NCI-H345 treated with DMSO at 0.1 percent for 48 hours (cell line): Measurements from ENCODE around the gene UTS2.

ENCODE experiments used
- DNase-seq: peaks from one replicate; lab custom pipeline; 2025; ENCODE audit not compliant: unreplicated experiment; lab: John Stamatoyannopoulos, UW

Gene UTS2

DNA sequence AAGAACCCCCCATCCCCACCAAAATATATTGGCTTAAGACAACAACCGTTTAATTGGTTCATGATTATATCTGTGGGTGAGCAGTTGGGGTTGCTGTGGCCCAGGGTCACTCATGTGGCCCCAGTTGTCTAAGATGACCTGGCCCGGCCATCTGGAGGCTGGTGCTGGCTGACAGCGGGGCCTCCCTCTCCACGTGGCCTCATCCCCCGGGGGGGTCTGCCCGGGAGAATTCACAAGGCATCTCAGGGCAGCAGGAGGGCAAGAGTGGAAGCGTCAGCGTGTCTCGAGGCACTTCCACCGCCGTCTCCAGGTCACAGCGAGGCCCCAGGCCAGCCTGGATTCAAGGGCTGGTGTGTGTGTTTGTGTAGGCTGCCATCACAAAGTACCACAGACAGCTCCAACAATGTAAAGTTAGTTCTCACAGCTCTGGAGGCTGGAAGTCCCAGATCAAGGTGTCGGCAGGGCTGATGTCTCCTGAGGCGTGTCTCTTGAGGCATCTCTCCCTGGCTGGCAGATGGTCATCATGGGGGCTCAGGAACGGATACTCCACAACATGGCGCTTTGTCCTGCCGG, 11.0 kb upstream of the UTS2 start:
- DNase-seq, result no peak

DNA sequence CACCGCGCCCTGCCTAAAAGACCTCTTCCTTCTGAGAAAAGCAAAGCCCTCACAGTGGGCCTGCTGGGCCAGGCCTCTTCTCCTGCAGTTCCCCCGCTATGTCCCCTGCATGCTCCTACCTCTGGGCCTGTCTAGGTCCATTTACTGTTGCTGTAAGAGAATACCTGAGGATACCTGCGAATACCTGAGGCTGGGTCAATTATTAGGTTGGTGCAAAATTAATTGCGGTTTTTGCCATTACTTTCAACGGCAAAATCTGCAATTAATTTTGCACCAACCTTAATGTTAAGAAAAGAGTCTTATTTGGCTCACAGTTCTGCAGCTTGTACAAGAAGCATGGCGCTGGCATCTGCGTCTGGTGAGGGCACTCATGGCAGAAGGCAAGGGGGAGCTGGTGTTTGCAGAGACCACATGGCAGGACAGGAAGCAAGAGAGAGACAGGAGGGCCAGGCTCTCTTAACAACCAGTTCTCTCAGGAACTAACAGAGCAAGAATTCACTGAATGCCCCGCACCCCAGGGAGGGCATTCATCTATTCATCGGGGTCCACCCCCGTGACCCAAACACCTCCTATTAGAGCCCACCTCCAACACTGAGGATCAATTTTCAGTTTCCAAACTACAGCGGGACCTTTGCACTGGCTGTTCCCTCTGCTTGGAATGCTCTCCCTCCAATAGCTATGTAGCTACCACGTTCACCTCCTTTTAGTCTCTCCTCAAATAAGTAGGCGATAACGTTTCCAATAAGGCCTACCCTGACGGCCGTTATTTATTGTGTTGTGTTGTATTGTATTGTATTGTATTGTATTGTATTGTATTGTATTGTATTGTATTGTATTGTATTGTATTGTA, 9.6 kb upstream of the UTS2 start:
- no peak for DNase-seq

DNA sequence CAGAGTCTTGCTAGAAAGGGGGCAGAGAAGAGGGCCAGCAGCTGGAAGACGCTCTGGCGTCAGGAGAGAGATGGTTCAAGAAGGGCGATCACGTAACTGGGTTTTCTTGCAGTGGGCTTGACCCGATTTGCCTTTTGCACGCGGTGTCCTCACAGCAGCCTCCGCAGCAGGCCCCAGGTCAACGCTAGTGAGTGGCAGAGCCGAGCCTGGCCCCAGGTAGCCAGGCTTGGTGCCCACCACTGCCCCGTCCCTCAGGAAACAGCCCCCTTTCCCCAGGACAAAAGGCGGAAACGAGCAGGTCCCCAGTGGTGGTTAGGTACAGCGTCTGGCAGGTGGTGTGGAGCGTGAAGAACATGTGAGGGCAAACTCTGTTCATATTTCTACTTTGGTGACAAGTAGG, 8.6 kb upstream of the UTS2 start:
- DNase-seq, result no peak

DNA sequence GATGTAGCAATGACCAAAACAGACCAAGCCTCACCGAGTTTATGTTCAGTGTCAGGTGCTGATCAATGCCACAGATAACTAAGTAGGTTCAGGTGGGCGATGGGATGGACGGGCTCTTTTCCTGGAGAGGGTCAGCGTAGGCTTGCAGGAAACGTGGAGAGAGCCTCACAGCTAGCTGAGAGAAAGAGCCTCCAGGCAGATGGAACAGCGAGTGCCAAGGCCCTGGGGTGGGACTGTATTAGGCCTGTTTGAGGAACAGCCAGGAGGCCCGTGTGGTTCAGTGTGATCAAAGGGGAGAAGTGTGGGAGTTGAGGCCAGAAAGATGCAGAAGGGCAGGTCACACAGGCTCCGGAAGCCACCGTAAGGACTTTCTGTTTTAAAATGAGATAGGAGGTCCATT, 7.3 kb upstream of the UTS2 start:
- no peak for DNase-seq

DNA sequence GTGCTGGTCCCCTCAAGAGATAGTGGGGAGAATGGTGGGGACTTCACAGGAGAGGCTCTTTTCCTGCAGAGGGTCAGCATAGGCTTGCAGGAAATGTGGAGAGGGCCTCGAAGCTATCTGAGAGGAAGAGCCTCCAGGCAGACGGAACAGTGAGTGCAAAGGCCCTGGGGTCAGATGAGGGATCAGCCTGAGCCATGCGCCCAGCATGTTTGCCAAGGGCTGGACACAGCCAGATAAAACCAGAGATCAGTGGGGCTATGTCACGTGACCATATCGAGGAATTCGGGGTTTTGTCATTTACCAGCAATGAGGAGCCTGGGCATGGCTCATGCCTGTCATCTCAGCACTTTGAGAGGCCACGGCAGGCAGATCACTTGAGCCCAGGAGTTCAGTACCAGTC, 6.5 kb upstream of the UTS2 start:
- no peak for DNase-seq

DNA sequence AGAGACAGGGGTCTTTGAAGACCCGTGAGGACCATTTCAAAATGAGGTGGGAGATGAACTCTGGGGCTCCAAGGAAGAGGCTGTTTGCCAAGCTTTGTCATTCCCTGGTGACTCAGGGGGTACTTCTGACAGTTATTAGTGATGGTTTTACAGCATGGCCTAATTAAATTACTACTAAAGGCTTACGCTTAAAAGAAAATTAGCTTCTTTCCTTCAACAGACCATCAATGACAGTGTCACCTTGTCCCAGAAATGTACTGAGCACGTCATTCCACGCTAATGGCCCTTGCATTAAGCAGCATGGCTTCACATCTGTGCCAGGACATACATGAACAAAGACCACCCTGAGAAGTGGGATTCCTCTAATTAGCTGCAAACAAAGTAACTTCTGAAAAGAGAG, 5.1 kb upstream of the UTS2 start:
- DNase-seq, result no peak

DNA sequence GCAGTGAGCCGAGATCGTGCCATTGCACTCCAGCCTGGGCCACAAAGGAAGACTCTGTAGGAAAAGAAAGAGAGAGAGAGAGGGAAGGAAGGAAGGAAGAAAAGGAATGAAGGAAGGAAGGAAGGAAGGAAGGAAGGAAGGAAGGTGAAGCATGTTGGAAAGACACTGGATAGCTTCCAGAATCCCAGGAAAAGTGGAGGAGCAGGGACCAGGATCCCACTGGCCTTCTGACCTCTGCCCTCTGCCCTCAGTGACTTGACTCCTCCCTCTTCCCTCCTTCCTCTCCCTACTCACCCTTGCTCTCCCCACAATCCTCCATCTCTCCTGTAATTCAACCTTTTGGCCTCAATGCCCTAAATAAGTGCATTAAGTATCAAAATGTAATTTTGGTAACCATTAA, 4.1 kb upstream of the UTS2 start:
- no peak for DNase-seq

DNA sequence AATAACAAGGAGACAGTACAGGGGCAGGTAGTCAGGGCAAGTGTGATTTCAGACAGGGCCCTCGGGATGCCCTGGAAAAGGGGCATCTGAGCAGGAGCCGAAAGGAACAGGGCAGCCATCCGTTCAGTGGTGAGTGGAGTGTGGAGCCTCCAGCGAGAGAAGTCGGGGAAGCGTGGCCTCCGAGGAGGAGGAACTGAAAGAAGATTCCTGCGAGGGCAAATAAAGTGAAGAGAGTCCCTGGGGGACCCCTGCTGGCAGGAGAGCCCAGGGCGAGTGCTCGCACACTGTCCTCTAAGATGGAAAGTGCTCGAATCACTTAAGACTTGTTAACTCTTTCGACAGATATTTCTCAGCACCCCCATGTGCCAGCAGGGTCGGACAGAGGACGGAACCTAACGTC, 3.5 kb upstream of the UTS2 start:
- DNase-seq, result no peak

DNA sequence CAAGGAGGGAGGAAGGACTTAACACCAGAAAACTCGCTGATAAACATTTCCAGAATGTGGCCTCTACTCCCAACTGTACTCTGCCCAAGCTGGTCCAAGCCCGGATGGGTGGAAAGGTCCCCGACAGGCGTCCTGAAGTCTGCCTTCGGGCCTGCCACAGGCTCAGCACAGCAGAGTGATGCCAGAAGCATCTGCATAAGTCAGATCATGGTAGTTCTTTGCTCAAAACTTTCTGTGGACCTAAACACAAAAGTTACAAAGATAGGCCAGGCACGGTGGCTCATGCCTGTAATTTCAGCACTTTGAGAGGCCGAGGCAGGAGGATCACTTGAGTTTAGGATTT, 790 bp upstream of the UTS2 start:
- DNase-seq, result no peak

DNA sequence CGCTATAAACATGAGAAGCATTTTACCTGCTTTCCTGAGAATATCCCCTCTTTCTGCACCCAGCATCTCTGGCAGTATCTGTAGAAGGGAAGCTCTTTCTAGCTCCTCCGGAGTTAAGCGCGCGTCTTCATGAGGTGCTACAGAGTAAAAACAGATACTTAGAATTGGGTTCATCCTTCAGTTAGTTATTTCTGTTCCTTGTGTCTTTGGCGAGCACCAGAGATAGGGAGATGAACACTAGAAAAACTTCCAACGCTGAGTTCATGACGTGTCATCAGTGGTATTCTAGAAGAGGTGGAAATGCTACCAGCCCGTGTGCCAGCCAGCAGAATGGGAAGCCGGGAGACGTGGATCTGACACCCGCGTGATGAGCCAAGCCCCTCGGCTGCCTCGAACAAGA, 2.1 kb downstream of the UTS2 start:
- no peak for DNase-seq

DNA sequence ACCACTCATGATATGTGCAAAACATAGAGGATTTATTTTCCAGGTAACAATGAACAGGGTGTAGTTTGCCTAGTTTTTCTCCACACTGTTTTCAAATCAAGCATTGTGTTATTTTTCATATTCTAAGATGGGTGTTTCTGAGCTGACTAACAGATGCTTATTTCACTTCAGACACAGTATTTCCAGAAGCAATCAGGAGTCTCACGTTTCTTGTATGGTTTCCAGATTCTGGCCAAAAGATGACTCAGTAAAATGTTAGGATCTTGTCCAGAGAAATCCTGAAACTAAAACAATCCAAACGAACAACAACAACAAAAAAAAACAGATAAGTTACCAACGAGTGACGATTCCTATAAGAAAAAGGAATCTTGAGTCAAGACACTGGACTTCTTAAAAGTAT, 5.3 kb downstream of the UTS2 start:
- no peak for DNase-seq

DNA sequence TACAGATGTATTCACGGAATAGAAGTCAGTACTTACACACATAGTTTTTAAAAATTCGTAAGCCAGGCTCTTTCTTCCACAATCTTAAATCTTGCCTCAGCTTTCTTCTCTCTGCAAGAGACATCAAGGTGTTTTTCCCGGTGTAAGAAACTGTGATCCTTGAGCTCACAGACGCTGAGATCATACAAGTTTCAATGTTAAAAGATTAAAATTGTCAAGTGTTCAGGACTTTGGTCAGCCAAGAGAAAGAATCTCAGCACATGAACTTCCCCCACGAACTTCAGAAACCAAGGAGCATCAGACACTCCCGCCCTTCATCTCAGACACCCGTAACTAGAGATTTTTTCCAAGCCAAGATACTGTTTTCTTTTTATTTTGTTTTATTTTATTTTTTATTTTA, 6.2 kb downstream of the UTS2 start:
- DNase-seq, result no peak

DNA sequence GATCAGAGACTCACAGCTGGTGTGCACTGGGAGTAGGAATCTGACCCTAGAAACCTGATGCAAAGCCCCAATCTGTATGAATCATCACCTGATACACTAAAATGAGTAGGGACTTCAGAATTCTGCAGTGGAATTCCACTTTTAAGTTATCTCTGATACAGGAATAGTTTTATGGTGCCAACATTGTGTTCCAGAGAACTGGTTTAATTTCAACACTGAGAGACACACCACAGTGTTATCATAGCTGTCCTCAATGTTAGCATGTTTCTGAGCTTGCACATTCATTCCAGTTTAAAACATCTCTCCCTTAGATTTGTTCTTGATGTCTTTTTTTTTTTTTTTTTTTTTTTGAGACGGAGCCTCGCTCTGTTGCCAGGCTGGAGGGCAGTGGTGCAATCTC, 7.1 kb downstream of the UTS2 start:
- DNase-seq, result no peak

DNA sequence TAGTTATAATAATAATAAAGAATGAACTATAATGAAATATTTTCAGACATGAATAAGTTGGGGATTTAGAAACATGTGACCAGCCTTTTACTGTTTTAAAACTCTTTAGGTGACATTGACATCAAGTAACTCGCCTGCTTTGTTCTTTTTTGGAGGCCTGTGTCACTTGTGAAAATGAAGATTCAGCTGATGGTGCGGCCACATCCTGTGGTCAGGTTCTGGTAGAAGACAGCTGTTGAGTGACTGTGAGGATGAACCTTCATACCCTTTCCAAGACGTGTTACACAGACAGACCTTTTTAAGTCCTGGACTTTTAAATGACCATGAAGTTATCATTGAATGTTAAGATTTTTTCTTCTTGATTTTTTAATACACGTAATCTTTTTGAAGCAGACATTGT, 10.3 kb downstream of the UTS2 start:
- no peak for DNase-seq

DNA sequence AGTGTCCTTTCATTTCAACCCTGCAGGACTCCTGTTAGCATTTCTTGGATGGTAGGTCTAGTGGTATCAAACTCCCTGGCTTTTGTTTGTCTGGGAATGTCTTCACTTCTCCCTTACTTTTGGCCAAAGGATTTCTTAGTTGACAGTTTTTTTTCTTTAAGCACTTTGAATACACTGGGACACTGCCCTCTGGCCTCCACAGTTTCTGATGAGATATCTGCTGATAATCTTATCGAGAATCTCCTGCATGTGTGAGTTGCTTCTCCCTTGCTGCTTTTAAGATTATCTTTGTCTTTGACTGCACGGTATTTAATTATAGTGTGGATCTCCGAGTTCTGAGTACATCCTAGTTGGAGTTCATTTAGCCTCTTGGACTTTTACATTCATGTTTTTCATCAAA, 13.3 kb downstream of the UTS2 start:
- DNase-seq, result no peak

DNA sequence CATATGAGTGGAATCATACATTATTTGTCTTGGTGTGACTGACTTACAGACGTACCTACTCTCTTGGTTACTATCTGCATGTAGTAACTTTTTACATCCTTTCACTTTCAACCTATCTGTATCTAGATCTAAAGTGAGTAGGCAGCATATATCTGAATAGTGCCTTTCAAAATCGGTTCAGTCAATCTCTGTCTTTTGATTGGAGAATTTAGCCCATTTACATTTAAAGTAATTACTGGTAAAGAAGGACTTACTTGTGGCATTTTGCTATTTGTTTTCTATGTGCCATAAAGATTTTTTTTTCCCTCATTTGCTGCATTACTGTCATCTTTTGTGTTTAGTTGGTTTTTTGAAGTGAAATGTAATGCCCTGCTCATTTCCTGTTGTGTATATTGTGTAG, 14.2 kb downstream of the UTS2 start:
- DNase-seq, result no peak

DNA sequence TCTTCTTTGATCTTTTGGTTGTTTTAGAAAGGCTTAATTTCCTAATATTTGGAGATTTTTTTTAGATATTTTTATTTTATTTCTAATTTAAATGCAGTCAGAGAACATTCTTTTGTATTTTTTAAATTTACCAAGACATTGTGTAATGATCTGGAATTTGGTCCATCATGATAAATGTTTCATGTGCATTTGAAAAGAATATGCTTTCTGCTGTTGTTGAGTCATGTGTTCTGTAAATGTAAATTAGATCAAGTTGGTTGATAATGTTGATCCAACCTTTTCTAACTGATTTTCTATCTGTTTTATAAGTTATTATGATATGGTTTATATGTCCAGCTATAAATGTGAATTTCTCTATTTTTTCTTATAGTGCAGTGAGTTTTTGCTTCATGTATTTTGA, 19.8 kb downstream of the UTS2 start:
- DNase-seq, result no peak

DNA sequence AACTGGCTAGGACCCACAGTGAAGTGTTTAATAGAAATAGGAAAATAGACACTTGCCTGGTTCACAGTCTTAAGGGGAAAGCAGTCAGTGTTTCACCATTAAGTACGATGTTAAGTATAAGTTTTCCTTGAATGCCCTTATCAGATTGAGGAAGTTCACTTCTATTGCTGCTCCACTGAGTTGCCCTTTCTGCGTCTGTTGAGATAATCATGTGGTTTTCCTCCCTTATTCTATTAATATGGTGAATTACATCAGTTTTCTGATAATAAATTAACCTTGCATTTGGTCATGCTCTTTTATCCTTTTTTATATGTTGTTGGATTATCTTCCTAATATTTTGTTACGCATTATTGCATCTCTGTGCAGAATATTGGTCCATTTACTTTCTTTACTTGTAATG, 21.4 kb downstream of the UTS2 start:
- no peak for DNase-seq

DNA sequence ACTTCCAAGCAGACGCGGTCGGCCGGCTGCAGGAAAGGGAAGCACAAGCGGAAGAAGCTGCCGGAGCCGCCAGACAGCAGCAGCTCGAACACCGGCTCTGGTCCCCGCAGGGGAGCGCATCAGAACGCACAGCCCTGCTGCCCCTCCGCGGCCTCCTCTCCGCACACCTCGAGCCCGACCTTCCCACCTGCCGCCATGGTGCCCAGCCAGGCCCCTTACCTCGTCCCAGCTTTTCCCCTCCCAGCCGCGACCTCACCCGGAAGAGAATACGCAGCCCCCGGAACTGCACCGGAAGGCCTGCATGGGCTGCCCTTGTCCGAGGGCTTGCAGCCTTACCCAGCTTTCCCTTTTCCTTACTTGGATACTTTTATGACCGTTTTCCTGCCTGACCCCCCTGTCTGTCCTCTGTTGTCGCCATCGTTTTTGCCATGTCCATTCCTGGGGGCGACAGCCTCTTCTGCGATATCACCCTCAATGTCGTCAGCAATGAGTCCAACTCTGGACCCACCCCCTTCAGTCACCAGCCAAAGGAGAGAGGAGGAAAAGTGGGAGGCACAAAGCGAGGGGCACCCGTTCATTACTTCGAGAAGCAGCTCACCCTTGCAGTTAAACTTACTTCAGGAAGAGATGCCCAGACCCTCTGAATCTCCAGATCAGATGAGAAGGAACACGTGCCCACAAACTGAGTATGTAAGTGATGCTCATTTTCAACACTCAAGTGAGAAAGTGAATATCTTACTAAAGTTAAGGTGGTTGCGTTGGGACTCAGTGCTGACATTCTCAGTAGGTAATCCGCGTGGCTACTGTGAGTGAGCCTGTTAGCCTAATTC, 25.5 kb downstream of the UTS2 start:
- no peak for DNase-seq

DNA sequence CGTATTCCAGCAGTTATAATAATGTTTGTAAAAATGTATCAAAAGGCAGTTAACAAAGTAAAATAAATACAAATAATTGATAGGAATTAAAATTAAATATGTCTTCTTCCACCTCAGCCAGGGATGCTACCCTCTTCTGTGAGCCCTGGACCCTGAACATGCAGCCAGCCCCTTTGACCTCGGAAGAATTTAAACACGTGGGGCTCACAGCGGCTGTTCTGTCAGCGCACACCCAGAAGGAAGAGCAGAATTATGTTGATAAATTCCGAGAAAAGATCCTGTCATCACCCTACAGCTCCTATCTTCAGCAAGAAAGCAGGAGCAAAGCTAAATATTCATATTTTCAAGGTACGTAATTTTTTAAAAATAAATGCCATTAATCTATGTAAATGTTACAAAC, 26.5 kb downstream of the UTS2 start:
- DNase-seq, result no peak

DNA sequence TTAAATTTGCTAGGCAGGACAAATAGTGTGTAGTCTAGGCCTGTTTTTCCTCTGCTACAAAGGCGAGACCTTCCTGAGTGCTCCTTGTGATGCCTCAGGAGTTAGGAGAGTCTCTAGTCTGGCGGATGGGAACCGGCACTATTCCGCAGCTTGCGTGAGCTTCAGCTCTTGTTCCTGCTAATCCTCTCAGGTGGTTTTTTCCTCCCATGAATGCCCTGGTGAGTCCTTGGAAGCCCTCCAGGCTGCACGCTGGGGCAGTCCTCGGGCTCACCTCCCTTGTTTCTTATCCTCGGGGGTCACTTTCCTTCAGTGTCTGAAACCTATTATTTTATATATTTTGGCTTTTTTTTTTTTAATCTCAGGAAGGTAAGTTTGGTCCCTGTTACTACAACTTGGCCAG, 28.2 kb downstream of the UTS2 start:
- no peak for DNase-seq

DNA sequence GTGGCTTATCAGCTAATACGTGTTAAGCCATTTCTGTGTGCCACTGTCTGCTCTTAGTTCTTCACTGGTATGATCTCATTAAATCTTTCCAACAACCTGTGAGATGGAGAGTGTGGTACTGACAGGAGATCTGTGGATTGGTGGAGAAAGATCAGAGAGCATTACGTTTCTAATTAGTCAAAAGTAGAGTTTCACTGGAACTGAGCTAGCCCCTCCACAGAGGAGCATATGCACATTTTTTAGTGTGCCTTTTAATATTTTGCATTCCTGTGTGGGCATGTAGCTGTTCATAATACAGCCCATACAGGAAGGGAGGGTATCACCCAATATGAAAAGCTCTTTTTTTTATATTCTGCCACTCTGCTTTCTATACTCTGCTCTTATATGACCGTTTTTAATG, 31.6 kb downstream of the UTS2 start:
- DNase-seq, result no peak
